Ovary (tissue), 3 donors: ENCODE results near the gene MOB3B.

Experiments
- EP300 ChIP-seq: sonication (generic); formaldehyde crosslinking; IDR thresholded peaks from one replicate; pipeline ENCODE4 v1.6.1; 2017; ENCODE audit warnings: antibody characterized with exemption
- POLR2A ChIP-seq: fragments of 450-650 bp; IDR thresholded peaks from one replicate; pipeline ENCODE4 v1.6.1; 2017; ENCODE audit warnings: antibody characterized with exemption, mild to moderate bottlenecking, moderate library complexity
- TF ChIP-seq, protein P1 (sequence below), 3 donors: fragments of 450-650 bp in 2 of 3; fragments of 200-600 bp in 1 of 3; IDR thresholded peaks; one replicate each; pipeline versions ENCODE4 v1.5.1 to v1.8.0; 2016 to 2022; ENCODE audit warnings: antibody characterized with exemption in 3 of 3, mild to moderate bottlenecking in 1 of 3
- donor health status: DM: no; HTN: no; CAD: no.

DNA sequence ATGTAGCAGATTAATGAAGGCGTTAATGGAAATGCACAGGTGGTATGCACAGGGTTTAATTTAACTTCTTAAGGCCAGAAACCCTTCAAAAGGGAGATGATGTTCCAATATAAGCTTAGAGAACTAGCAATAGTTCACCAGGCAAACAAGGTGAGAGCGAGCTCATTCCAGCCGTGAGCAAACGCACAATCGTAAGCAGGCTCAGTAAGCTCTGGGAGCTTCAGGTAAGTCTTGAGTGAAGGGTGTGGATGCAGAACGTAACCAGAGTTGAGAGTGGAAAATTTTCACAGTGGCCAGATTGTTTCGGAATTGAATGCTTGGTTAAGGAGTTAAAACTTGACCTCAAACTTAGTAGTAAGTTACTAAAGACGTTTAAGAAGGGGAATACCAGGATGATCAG, 238.3 kb downstream of the MOB3B start:
- no peak for TF ChIP-seq POLR2A
- TF ChIP-seq, protein P1, sequence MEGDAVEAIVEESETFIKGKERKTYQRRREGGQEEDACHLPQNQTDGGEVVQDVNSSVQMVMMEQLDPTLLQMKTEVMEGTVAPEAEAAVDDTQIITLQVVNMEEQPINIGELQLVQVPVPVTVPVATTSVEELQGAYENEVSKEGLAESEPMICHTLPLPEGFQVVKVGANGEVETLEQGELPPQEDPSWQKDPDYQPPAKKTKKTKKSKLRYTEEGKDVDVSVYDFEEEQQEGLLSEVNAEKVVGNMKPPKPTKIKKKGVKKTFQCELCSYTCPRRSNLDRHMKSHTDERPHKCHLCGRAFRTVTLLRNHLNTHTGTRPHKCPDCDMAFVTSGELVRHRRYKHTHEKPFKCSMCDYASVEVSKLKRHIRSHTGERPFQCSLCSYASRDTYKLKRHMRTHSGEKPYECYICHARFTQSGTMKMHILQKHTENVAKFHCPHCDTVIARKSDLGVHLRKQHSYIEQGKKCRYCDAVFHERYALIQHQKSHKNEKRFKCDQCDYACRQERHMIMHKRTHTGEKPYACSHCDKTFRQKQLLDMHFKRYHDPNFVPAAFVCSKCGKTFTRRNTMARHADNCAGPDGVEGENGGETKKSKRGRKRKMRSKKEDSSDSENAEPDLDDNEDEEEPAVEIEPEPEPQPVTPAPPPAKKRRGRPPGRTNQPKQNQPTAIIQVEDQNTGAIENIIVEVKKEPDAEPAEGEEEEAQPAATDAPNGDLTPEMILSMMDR (IDR thresholded peaks at IDR 0.05), result no peak
- no peak for TF ChIP-seq EP300
